AG08395 (cell line): ENCODE data around the gene IL15RA.

ENCODE experiments used
- DNase-seq: peaks from one replicate; pipeline ENCODE4 v3.0.0; 2012; ENCODE audit warnings: mixed read lengths, low spot score

IL15RA gene, protein sequence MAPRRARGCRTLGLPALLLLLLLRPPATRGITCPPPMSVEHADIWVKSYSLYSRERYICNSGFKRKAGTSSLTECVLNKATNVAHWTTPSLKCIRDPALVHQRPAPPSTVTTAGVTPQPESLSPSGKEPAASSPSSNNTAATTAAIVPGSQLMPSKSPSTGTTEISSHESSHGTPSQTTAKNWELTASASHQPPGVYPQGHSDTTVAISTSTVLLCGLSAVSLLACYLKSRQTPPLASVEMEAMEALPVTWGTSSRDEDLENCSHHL

DNA sequence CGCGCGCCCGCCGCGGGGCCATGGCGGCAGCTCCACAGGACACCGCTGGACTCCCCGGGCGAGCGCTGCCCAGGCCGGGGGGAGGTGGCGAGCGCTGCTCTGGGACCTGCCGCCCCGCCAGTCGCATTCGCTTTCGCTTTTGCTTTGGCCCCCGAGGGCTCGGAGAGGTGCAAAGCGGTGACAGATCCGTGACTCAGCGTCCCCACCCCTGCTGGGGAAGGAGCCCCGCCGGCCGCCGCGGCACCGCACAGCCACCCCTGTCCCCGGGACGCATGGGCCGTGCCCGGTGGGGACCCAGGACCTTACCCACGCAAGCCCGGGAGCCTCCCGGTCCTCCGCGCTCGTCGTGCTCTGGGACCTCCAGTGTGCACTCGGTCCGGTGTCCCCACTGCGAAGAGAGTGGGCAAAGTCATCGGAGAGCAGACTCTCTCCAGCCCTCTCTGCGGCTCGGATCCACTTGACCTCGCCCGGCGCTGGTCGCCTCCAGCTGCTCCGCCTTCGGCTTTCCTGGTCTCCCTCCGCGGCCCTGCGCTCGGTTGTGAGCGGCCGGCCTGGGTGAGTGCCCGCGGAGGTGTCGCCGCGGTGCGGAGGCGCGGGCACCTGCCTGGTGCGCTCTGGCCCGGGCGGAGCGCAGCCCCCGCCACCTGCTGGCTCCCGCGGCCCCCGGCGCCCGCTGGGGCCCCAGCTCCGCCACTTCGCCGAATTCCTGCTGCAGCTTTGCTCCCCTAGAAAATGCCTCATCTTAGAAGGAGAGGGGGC, at the start of gene IL15RA:
Gene IL15RA (minus strand): TSS at position 73 of the 759 bp plus-strand sequence. CDS start 51 bp downstream, at position 22.
- peak; percentile 79 for DNase-seq

DNA sequence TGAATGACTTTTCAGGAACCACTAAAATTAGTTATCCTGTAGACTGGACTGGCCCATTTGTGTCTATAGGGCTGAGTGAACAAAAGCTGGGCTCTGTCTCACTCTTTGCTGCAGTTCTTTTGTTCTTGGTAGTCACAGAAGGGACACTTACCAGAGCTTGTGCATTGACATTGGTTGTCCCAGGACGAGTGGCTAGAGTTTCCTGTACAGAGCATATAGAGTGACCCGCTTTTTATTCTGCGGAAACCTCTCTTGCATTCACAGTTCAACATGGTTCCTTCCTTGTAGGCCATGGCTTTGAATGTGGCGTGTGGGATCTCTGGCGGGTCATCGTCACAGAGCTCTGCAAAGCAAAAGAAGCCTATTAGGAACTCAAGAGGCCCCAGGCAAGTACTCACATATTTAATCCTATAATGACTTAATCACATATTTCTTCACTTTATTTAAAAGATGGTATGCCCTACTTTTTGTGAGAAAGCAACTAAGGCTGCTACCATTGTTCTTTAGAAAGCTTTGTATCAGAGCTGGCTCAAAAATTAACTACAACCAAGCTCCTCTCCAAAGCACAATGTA, 48.4 kb upstream of the IL15RA start:
- DNase-seq, result no peak

DNA sequence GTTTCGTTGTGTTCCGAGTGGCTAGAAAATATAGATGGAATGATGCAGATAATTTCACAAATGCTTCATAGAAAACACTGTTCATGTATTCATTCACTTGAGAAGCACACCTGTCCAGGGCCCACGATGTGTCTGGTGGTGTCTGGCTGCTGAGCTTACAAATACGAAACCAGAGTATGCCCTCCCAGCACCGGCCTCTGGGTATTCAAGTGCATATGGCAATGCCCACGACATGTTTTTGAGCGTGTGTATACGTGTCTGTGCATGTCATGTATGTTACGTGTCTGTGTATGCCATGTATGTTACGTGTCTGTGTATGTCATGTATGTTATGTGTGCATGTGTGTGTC, 47.0 kb upstream of the IL15RA start:
- no peak for DNase-seq

DNA sequence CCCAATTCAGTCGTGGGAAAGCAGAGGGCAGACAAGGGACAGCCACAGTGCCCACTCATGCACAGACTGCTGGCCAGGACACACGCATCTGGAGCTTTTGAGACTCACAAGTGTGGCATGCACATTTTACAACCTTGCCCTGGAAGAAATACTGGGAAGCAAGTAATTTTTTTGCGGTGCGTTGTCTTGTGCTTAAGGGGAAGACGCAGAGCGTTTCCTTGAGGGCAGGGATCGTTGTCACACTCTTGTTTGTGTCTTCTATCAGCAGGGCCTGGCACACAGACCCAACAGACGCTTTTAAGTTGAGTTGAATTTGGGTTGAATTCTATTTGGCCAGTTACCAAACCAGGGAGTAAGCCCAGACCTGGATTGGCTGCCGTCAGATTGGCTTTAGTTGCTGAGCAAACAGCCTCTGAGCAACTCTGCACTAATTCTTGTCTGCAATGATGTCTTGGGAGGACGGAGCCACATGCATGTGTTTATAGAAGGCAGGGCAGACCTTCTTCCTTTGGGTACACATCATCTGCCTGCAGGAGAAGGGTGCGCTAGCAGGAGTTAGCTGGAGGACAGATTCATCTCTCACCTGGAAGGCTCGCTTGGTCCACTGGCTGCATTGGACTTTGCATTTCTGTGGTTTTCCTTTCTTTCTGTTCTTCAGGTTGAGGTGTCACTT, 46.5 kb upstream of the IL15RA start:
- DNase-seq, result peak; percentile 68

DNA sequence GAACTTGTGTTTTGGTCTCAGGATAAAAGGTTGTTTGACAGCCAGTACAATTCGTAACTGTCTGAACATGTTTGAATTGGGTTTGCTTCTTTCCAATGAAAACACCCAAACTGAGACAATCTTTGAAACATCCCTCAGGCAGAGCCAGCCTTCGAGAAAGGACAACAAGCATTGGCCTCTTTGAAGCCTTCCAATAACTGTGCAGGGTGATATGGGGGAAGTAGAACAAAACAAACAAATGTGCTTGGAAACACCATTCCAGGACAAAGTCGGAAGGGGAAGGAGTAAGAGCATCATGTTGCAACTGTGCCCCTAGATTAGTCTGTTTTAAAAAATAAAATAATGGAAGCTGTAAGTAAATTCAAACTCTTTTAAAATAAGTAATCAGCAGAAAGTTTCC, 45.3 kb upstream of the IL15RA start:
- no peak for DNase-seq

DNA sequence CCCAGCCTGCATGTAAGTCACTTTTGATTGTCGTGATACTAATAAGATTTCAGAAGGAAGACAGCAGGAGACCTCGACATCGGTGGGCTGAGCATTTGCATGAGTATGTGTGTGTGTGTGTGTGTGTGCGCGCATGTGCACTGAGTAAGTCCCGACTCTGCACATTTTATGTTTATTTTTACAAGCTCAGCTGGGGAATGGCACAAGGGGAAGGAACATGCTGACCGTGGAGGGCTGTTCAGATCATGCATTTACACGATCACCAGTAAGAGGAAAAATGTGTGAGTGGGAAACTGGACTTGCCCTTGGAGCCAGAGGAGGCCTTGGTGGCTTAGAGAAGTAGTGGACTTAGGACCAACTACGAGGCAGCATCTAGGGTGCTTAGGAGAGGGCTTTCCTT, 43.5 kb upstream of the IL15RA start:
- DNase-seq, result no peak

DNA sequence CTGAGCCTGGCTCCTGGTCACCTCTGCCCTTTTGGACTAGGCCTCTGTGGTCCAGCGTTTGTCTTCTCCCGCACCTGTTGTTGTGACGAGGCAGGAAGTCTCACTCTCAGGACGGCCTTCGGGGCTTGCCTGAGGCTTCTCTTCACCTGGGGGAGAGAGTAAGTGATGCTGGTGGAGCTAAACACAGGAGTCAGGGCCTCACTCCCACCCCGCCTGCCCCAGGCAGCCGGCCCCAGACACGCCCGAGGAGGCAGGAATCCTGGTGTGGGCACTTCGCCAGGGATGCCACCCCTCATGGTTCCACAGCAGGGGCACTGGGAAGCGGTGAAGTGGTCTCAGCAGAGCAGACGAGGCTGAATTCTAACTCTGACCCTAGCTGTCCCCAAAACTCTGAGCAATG, 42.5 kb upstream of the IL15RA start:
- no peak for DNase-seq

DNA sequence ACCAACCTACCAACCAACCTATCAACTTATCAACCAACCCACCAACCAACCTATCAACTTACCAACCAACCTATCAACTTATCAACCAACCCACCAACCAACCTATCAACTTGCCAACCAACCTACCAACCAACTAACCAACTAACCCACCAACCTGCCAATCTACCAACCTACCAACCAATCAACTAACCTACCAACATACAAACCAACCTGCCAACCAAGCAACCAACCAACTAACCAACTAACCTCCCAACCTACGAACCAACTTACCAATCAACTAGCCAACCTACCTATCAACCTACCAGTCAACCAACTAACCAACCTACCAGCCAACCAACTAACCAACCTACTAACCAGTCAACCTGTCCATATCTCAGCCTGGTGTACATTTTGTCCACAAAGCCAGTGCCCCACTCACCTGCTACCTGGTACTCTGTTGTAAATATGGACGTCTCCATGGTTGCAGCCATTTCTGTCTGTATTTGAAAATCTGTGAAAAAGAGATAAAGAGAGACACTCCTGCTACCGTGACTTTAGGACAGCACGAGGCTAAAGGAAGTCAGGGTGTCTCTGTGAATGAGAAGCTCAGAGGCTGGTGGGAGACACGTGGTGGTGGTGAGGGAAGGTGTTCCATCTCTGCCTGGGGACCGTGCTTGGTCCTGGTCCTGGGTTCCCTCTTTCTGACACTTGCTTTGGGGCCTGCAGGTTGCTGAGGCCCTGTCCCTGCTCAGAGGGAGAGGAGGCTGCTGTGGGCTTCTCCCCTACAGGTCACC, 41.9 kb upstream of the IL15RA start:
- DNase-seq, result no peak

DNA sequence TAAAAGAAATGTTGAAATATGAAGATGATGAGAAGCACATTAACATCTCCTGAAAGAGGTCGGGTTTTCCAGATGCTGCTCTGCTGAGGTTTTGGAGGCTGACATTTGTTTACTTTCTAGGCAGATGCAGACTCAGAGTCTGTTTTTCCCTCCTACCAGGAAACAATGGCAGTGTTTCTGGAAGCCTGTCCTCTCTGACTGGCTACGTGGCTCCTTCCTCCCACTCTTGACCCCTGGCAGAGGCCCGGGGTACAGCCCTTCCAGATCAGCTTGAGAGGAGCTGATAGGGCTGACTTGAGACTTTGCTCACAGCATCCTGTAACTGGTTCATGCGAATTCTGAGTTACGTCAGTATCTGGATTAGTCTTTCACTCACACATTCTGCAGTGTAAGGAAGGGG, 41.1 kb upstream of the IL15RA start:
- DNase-seq, result no peak

DNA sequence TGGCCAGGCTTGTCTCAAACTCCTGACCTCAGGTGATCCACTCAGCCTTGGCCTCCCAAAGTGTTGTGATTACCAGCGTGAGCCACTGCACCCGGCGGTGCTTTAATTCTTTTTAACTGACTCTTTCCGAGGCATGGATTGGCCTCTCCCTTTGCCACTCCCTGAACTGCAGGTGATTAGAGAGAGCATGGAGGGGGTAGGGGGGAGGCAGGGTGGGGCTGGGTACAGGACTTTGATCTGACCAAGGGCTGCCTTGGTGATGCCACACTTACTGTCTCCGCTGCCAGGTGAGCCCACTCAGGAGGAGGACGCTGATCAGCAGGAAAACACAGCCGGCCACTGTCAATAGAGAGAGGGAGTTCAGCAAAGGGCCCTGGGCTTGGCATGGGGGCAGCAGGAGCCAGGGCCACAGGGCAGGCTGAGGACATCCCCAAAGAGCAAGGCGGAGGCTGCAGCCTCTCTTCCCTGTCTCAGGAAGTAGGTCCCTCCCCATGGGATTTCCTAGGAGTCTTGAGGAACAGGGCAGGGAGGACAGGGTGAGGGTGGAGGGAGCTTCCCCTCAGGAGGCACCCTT, 40.5 kb upstream of the IL15RA start:
- no peak for DNase-seq

DNA sequence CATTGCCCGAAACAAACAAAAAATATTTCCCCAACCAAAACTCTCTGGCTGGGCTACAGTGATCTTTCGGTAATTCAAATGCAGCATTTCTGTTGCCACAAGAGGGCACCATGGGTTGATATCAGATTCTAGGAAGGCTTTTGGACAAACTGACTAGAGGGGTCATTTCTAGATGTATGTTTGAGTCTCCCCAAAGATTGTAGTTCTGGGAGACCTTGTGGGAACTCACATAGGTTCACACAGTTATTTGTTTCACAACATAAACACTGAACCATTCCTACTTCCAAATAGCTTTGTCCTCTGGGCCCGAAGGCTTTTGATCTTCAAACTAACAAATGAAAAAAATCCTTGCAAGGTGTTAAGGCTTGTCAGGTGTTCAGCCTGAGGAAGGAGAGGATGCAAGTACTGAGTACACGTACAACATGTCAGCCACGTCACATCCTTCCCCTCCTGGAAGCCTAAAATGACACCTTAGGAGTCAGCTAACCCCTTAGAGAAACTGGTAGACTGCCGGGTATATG, 37.0 kb upstream of the IL15RA start:
- DNase-seq, result peak; percentile 70

DNA sequence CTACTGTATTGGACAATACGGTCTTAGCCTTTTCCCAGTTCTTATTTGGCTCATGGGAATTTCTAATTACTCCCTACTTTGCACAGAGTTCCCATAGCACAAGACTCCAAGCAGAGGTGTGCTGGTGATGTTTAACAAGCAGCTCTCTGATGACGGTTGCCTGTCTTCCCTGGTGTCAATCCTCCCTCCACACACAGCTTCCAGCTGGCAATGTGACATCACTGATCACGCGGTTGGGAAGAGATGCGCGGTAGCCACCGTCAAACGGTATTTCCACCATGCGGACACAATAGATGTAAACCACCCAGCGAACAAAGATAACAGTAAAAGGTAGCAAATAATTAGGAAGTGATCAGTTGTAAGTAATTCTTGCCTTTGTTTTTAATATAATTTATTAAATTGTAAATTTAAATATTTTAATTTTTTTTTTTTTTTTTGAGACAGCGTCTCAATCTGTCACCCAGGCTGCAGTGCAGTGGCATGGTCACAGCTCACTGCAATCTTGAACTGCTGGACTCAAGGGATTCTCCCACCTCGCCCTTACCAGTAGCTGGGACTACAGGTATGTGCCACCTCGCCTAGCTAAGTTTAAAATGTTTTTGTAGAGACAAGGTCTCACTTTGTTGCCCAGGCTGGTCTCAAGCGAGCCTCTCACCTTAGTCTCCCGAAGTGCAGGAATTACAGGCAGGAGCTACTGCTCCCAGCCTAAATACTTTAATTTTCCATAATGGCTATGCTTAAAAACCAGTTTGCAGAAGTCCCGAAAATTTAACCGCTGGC, 36.3 kb upstream of the IL15RA start:
- no peak for DNase-seq

DNA sequence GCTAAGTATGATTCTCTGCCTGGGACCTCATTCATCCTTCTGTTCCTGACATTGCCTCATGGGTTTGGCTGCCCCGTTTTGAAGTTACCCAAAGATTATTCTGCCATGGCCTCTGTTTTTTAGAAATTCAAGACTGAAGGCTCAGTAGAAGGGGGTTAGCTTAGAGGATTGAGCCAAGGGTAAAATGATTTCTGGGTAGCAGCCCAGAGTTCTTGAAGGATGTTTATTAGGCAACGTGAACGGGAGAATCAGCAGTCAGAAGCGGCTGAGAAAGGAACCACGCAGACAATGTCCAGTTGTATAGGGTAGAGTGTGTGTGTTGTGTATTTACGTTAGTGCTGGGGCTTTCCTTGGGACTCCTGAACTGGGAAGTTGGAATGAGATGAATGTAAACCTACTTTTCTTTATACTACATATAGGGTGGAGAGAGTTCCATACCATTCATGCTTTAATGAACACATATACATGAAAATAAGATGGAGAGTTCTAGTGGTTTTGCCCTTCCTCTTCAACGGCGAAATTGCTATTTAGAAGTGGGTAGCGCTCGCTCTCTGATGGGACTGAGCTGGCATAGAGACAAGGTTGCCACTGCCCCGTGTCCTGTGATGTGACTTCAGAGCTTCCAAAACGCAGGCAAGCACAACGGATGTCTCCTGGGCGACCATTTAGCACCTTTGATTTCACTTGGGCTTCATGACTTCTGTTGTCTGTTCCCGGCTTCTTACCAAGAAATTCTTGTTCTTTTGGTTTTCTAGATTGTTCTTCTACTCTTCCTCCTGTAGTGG, 35.0 kb upstream of the IL15RA start:
- DNase-seq, result no peak

DNA sequence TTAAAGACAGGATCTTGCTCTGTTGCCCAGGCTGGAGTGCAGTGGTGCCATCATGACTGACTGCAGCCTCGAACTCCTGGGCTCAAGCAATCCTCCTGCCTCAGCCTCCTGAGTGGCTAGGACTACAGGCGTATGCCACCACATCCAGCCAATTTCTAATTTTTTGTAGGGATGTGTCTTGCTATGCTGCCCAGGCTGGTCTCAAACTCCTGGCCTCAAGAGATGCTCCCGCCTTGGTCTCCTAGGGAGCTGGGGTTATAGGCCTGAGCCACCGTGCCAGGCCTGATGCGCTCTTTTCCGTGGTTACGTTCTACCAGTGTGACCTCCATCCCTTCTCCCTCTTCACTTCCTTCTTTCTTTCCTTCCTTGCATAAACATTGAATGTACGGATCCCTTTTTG, 34.2 kb upstream of the IL15RA start:
- DNase-seq, result no peak

DNA sequence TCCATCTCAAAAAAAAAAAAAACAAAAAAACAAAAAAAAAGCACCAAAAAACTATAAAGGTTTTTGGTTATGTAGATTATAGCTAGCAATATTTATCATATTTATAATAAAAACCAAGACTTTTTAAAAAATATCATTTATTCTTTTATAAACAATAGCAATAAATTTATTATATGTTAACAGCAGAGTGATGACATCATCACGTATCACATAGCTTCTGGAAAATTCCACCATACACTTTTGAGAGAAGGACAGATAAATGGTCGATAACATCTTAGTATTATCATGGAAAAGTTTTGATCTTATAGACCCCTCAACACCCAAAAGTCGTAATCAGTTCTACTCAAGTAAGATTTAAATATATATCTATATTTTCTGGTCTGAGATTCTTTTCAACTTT, 33.2 kb upstream of the IL15RA start:
- DNase-seq, result no peak

DNA sequence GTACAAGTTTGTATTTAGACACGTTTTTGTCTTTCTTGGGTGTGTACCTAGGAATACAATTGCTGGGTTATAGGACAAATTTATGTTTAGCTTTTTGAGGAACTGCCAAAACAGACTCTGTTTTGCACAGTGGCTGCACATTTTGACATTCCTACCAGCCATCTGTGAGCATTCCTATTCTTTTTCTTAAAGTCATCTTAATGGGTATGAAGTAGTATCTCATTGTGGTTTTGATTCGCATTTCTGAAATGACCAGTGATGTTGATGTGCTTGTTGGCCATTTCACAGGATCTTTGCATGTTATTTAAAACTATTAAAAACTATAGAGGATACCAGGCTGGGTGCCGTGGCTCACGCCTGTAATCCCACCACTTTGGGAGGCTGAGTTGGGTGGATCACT, 32.6 kb upstream of the IL15RA start:
- no peak for DNase-seq

DNA sequence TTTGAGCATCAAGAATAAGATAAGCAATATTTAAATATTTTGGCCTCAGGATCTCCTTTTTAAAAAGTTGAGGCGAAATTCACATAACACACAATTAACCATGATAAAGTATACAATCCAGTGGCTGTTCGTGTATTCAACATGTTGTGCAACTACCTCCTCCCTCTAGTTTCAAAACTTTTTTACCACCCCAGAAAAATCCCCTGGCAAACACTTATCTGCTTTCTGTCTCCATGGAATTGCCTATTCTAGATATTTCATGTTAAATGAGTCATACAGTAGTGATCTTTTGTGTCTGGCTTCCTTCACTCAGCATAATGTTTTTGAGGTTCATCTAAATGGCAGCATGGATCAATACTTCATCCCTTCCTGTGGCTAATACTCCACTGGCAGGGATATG, 31.8 kb upstream of the IL15RA start:
- DNase-seq, result peak; percentile 47

DNA sequence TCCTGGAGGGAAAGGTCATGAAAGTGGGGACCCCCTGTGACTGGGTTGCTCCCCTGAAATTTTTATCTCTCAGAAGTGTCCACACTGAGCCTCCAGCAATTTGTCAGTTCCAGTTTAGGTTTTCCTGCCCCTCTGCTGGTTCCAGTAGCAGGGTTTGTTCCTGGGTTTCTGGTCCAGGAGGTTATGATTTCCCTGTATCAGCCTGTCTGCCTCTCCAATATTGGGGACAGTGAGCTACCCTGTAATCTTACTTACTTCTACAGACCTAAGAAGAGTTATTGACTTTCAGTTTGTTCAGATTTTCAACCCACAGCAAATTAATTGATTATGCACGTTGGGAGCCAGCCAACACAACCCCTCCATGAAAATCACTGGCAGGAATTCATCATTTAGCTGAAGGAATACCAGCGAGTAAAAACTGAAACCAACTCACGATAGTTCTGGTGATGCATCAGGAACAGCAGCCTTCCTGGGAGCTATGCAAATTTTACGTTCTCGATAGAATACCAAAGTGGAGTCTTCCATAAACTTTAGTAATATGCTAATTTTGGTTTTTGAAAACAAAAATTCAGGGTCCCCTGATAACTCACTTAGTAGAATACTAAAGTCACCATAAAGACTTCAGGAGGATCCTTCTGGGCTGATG, 31.3 kb upstream of the IL15RA start:
- DNase-seq, result no peak

DNA sequence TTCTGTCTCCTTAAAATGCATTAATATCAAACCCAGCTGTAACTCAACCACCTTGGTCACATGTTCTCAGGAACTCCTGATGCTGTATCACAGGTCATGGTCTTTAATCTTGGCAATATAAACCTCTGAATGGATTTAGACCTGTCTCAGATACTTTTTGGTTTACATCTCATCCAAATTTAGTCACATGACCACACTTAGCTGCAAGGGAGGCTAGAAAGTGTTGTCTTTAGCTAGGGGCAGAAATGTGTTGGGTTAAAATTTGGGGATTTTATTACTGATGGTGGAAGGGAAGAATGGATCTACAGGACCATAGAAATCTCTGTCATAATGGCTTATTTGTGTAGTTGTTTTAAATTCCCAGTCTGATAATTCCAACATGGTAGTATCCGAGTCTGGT, 29.6 kb upstream of the IL15RA start:
- no peak for DNase-seq
